Parathyroid adenoma (tissue), 2 donors: ENCODE data around the gene ALS2CL.

Experiments
- H2AFZ ChIP-seq: fragments of 300-600 bp; sonication (generic); one replicate; pipeline ENCODE4 v1.7.0; 2017; ENCODE audit warnings: antibody characterized with exemption, mild to moderate bottlenecking
- H3K27ac ChIP-seq: fragments of 300-600 bp; sonication (generic); one replicate; pipeline ENCODE4 v1.7.0; 2017
- H3K27me3 ChIP-seq: fragments of 300-600 bp; sonication (generic); one replicate; pipeline ENCODE4 v1.7.0; 2017; ENCODE audit warnings: low read length; ENCODE audit not compliant: control insufficient read depth, insufficient read depth
- H3K36me3 ChIP-seq: fragments of 300-600 bp; sonication (generic); one replicate; pipeline ENCODE4 v1.7.0; 2017; ENCODE audit warnings: low read length; ENCODE audit not compliant: control insufficient read depth, insufficient read depth
- H3K4me1 ChIP-seq: fragments of 300-600 bp; sonication (generic); one replicate; pipeline ENCODE4 v1.7.0; 2017; ENCODE audit warnings: control low read depth
- H3K4me2 ChIP-seq: fragments of 300-600 bp; sonication (generic); one replicate; pipeline ENCODE4 v1.7.0; 2017; ENCODE audit warnings: low read length
- H3K4me3 ChIP-seq: fragments of 300-600 bp; sonication (generic); one replicate; pipeline ENCODE4 v1.7.0; 2017; ENCODE audit warnings: low read depth, low read length
- H3K79me2 ChIP-seq: fragments of 300-600 bp; sonication (generic); one replicate; pipeline ENCODE4 v1.7.0; 2017; ENCODE audit warnings: control low read depth
- H3K9ac ChIP-seq: fragments of 300-600 bp; sonication (generic); one replicate; pipeline ENCODE4 v1.7.0; 2017; ENCODE audit warnings: mild to moderate bottlenecking
- H3K9me3 ChIP-seq: fragments of 300-600 bp; sonication (generic); one replicate; pipeline ENCODE4 v1.7.0; 2017; ENCODE audit warnings: low read length; ENCODE audit not compliant: control insufficient read depth
- TF ChIP-seq, protein P1 (sequence below): fragments of 300-600 bp; sonication (generic); IDR thresholded peaks from one replicate; pipeline ENCODE4 v1.7.0; 2017; ENCODE audit warnings: antibody characterized with exemption, mild to moderate bottlenecking
- donor health status: primary hyperparathyroidism.

Gene ALS2CL

GRCh38 chr3:46660003-46660402, 33.5 kb downstream of the ALS2CL start:
- no peak overlapping the region for H3K4me2 ChIP-seq
- H3K4me3 ChIP-seq = no peak overlapping the region
- TF ChIP-seq, protein P1, sequence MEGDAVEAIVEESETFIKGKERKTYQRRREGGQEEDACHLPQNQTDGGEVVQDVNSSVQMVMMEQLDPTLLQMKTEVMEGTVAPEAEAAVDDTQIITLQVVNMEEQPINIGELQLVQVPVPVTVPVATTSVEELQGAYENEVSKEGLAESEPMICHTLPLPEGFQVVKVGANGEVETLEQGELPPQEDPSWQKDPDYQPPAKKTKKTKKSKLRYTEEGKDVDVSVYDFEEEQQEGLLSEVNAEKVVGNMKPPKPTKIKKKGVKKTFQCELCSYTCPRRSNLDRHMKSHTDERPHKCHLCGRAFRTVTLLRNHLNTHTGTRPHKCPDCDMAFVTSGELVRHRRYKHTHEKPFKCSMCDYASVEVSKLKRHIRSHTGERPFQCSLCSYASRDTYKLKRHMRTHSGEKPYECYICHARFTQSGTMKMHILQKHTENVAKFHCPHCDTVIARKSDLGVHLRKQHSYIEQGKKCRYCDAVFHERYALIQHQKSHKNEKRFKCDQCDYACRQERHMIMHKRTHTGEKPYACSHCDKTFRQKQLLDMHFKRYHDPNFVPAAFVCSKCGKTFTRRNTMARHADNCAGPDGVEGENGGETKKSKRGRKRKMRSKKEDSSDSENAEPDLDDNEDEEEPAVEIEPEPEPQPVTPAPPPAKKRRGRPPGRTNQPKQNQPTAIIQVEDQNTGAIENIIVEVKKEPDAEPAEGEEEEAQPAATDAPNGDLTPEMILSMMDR = no peak
- peaks cover 23% of the 10 kb centered on the region for H3K4me1 ChIP-seq
- H3K27me3 ChIP-seq = no peaks in the 10 kb centered on the region
- H2AFZ ChIP-seq = no peak overlapping the region
- H3K9me3 ChIP-seq = no peaks in the 10 kb centered on the region
- H3K79me2 ChIP-seq = no peaks in the 10 kb centered on the region
- H3K9ac ChIP-seq = no peak overlapping the region
- H3K36me3 ChIP-seq = no peaks in the 10 kb centered on the region
- H3K27ac ChIP-seq = no peak overlapping the region

GRCh38 chr3:46659285-46659684, 34.2 kb downstream of the ALS2CL start:
- Histone ChIP-seq H2AFZ (no peak overlapping the region), H3K9ac (no peak overlapping the region), H3K4me1 (peaks cover 23% of the 10 kb centered on the region), H3K27me3 (no peaks in the 10 kb centered on the region), H3K27ac (no peak overlapping the region), H3K4me3 (no peak overlapping the region), H3K4me2 (no peak overlapping the region), H3K9me3 (no peaks in the 10 kb centered on the region), H3K79me2 (no peaks in the 10 kb centered on the region), H3K36me3 (no peaks in the 10 kb centered on the region)
- TF ChIP-seq, protein P1 = no peak

DNA sequence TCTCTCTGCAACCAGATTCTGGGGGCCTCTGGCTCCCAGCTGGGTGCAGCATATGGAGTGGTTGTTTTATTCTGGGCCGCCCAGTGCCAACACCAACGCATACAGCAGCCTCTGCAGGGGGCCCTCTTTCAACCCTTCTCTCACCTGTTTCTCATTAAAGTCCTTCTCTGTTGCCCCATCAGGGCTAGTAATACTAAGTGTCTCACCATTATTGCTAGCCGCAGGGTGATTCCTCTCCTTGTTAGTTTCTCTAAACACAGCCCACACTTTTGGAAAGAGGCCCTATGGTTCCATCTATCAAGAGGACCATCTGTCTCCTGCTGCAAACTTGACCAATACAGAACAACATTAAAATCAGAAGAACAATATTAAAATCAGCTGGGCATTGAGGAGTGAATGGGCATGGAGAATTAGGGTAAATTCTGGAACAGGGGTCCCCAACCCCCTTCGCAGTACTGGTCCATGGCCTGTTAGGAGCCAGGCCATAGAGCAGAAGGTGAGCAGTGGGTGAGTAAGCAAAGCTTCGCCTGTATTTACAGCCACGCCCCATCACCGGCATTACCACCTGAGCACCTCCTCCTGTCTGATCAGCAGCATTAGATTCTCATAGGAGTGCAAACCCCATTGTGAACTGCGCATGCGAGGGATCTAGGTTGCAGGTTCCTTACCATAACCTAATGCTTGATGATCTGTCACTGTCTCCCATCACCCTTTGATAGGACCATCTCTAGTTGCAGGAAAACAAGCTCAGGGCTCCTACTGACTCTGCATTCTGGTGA, 36.5 kb downstream of the ALS2CL start:
- Histone ChIP-seq H3K9me3 (no peaks in the 10 kb centered on the region), H3K27ac (no peak overlapping the region), H2AFZ (no peak overlapping the region), H3K4me1 (peaks cover 11% of the 10 kb centered on the region), H3K9ac (no peak overlapping the region), H3K4me2 (no peak overlapping the region), H3K36me3 (no peaks in the 10 kb centered on the region), H3K4me3 (no peak overlapping the region), H3K27me3 (no peaks in the 10 kb centered on the region), H3K79me2 (no peaks in the 10 kb centered on the region)
- TF ChIP-seq, protein P1 = no peak

DNA sequence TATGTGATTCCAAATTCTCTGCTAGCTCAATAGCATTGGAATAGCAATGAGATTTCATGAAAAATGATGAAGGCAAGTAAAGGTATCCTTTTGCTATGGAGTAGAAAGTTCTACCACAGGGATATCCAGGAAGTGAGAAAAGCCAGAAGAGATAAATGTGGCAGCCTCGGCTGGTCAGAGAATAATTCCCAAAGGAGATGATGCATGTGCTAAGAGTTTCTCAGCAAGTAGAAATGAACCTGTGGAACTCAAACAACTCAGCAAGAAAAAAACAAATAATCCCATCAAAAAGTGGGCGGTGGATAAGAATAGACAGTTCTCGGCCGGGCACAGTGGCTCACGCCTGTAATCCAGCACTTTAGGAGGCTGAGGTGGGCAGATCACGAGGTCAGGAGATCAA, 38.2 kb downstream of the ALS2CL start:
- no peaks in the 10 kb centered on the region for H3K4me1 ChIP-seq
- H3K9ac ChIP-seq = no peak overlapping the region
- no peaks in the 10 kb centered on the region for H3K36me3 ChIP-seq
- H3K4me3 ChIP-seq = no peak overlapping the region
- no peaks in the 10 kb centered on the region for H3K27me3 ChIP-seq
- H3K4me2 ChIP-seq = no peak overlapping the region
- no peak overlapping the region for H2AFZ ChIP-seq
- no peaks in the 10 kb centered on the region for H3K79me2 ChIP-seq
- H3K9me3 ChIP-seq = no peaks in the 10 kb centered on the region
- H3K27ac ChIP-seq = no peak overlapping the region
- TF ChIP-seq, protein P1 = no peak

GRCh38 chr3:46651084-46651483, 42.4 kb downstream of the ALS2CL start:
- Histone ChIP-seq H3K27me3 (no peaks in the 10 kb centered on the region), H3K27ac (no peak overlapping the region), H3K4me2 (no peak overlapping the region), H3K9me3 (no peaks in the 10 kb centered on the region), H3K4me3 (no peak overlapping the region), H3K9ac (no peak overlapping the region), H3K79me2 (no peaks in the 10 kb centered on the region), H3K36me3 (no peaks in the 10 kb centered on the region), H3K4me1 (no peaks in the 10 kb centered on the region), H2AFZ (no peak overlapping the region)
- TF ChIP-seq, protein P1 = no peak
